ENCODE data around the gene DOC2B.

- TF ChIP-seq CTCF (IDR thresholded peaks at IDR 0.05) = no peak
- no peak for TF ChIP-seq POLR2A (IDR thresholded peaks at IDR 0.05)
Measured at GRCh38 chr17:202501-202951, 21.1 kb upstream of the DOC2B start.

Measured in heart left ventricle (tissue), 13 donors.